ENCODE data around the gene GPR158. TPM values are rescaled to one million over a fixed set of nuclear protein-coding genes. Genes with fewer than 3 reads are reported as not detected.

GPR158 gene
- total and polyA plus RNA-seq, 11 donors, result 0.05 TPM; not detected in 9

DNA sequence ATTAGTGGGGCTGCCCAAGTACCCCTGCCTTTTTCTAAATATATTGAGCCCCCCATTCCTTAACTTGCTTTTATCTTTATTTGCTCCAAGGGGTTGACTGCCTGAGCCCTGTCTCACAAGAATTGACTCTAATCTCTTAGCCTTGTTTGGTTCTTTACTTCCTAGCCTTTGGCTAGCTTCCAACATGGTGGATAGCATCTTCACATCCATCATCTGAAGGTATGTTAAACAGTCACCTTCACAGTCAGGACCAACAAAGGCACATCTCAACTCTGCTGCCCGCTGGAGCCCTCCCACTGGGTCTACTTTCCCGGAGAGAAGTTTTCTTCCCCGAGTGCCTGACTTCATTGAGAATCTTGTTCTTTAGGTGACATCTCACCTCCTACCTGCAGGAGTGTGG, 329.5 kb downstream of the GPR158 start:
- H3K4me3 ChIP-seq, result no peak overlapping the region
- H3K27me3 ChIP-seq, result no peaks in the 10 kb centered on the region
- H3K9me3 ChIP-seq, result no peaks in the 10 kb centered on the region
- no peaks in the 10 kb centered on the region for H3K36me3 ChIP-seq
- no peak for DNase-seq
- no peak for TF ChIP-seq POLR2A (IDR thresholded peaks at IDR 0.05)
- no peak for TF ChIP-seq CTCF (IDR thresholded peaks at IDR 0.05)
- H3K27ac ChIP-seq, result no peak overlapping the region
- no peak for ATAC-seq
- WGBS, 4 donors, result 74 to 88% (median 80%) methylated on average over 3 of the region's 3 CpGs
- intact Hi-C loops (cut with DNase I), result no loop called here
- H3K4me1 ChIP-seq, result peaks cover 0 to 11% (median 0%) of the 10 kb centered on the region in 12 donors

DNA sequence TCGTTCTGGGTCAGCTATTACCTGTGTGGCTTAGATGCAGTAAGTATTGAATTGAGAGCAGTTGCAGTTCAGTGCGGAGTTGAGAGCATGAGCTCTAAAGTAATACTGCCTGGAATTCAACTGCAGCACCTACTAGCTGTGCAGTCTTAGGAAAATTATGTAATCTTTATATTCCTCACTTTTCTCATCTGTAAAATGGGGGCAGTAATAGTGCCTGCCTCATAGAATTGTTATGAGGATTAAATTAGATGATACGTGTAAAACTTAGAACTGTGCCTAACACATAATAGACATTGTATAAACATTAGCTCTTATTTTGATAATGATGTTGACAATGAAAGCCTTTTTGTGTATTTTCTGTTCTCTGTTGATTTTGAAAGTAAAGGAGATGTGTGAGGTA, 330.0 kb downstream of the GPR158 start:
- Histone ChIP-seq H3K27ac (no peak overlapping the region), H3K4me1 (peaks cover 0 to 11% (median 0%) of the 10 kb centered on the region in 12 donors), H3K36me3 (no peaks in the 10 kb centered on the region), H3K27me3 (no peaks in the 10 kb centered on the region), H3K9me3 (no peaks in the 10 kb centered on the region), H3K4me3 (no peak overlapping the region)
- no peak for DNase-seq
- no peak for ATAC-seq
- WGBS, 4 donors, result 90 to 94% (median 91%) methylated on average over 3 of the region's 3 CpGs
- intact Hi-C loops (cut with DNase I), result no loop called here
- no peak for TF ChIP-seq CTCF (IDR thresholded peaks at IDR 0.05)
- TF ChIP-seq POLR2A (IDR thresholded peaks at IDR 0.05), result no peak

GRCh38 chr10:25505466-25505865, 330.7 kb downstream of the GPR158 start:
- Histone ChIP-seq H3K9me3 (no peaks in the 10 kb centered on the region), H3K4me1 (peaks cover 0 to 11% (median 0%) of the 10 kb centered on the region in 12 donors), H3K36me3 (no peaks in the 10 kb centered on the region), H3K27me3 (no peaks in the 10 kb centered on the region), H3K4me3 (no peak overlapping the region), H3K27ac (no peak overlapping the region)
- intact Hi-C loops (cut with DNase I), result no loop called here
- 76 to 92% (median 83%) methylated on average over 3 of the region's 3 CpGs for WGBS, 4 donors
- TF ChIP-seq CTCF (IDR thresholded peaks at IDR 0.05) (no peak), POLR2A (IDR thresholded peaks at IDR 0.05) (no peak)
- no peak for ATAC-seq
- DNase-seq, result no peak

DNA sequence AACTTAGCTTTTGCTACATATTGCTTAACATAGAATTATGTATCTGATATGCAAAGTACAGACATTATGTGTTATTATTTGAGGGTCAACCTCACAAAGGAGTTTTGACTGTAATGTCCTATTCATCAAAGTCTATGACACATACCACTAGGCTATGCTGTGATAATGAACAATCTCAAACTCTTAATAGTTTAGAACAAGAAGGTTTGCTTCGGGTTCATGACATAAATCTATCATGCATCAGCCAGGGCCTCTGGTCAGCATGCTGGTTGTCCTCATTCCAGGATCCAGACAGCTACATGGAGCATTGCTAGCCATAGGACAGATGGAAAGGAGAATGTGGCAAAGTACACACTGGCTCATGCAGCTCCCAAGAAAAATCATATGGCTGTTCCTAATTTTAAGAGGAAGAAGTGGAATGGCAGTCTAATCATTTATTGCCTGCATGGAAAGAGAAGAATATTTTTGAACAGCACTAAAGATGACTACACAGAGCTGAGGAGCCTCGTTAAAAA, 332.1 kb downstream of the GPR158 start:
- intact Hi-C loops (cut with DNase I), result no loop called here
- Histone ChIP-seq H3K27ac (no peak overlapping the region), H3K4me3 (no peak overlapping the region), H3K9me3 (no peaks in the 10 kb centered on the region), H3K27me3 (no peaks in the 10 kb centered on the region), H3K4me1 (peaks cover 0 to 6% (median 0%) of the 10 kb centered on the region in 12 donors), H3K36me3 (no peaks in the 10 kb centered on the region)
- DNase-seq (no peak), ATAC-seq (no peak)
- no peak for TF ChIP-seq POLR2A (IDR thresholded peaks at IDR 0.05)
- no peak for TF ChIP-seq CTCF (IDR thresholded peaks at IDR 0.05)
- WGBS, 4 donors, result 45 to 58% (median 49%) methylated on average over 2 of the region's 2 CpGs
